ENCODE measurements around the gene OSBPL8.

OSBPL8 gene

GRCh38 chr12:76428117-76428516 lies 131.5 kb downstream of the OSBPL8 start:
- no peak for TF ChIP-seq CTCF (IDR thresholded peaks at IDR 0.05; ENCODE audit: borderline replicate concordance, control extremely low read depth, extremely low read depth, insufficient read depth, missing control alignments)
- in situ Hi-C loops (cut with MboI; ENCODE audit: low sequenced_read_pairs, unreplicated experiment), result no loop called here
- no peak for DNase-seq (ENCODE audit: low spot score)

GRCh38 chr12:76426160-76426559 lies 133.4 kb downstream of the OSBPL8 start:
- TF ChIP-seq CTCF (IDR thresholded peaks at IDR 0.05; ENCODE audit: borderline replicate concordance, control extremely low read depth, extremely low read depth, insufficient read depth, missing control alignments), result no peak
- in situ Hi-C loops (cut with MboI; ENCODE audit: low sequenced_read_pairs, unreplicated experiment), result no loop called here
- no peak for DNase-seq (ENCODE audit: low spot score)

GRCh38 chr12:76424941-76425340 lies 134.6 kb downstream of the OSBPL8 start:
- no peak for TF ChIP-seq CTCF (IDR thresholded peaks at IDR 0.05; ENCODE audit: borderline replicate concordance, control extremely low read depth, extremely low read depth, insufficient read depth, missing control alignments)
- no peak for DNase-seq (ENCODE audit: low spot score)
- in situ Hi-C loops (cut with MboI; ENCODE audit: low sequenced_read_pairs, unreplicated experiment), result no loop called here

- no peak for DNase-seq (ENCODE audit: low spot score)
- in situ Hi-C loops (cut with MboI; ENCODE audit: low sequenced_read_pairs, unreplicated experiment), result no loop called here
- TF ChIP-seq CTCF (IDR thresholded peaks at IDR 0.05; ENCODE audit: borderline replicate concordance, control extremely low read depth, extremely low read depth, insufficient read depth, missing control alignments), result no peak
These were observed 136.8 kb downstream of the OSBPL8 start for GRCh38 chr12:76422543-76423438.

GRCh38 chr12:76422154-76422542 lies 137.4 kb downstream of the OSBPL8 start:
- no peak for DNase-seq (ENCODE audit: low spot score)
- no peak for TF ChIP-seq CTCF (IDR thresholded peaks at IDR 0.05; ENCODE audit: borderline replicate concordance, control extremely low read depth, extremely low read depth, insufficient read depth, missing control alignments)
- in situ Hi-C loops (cut with MboI; ENCODE audit: low sequenced_read_pairs, unreplicated experiment), result no loop called here

- in situ Hi-C loops (cut with MboI; ENCODE audit: low sequenced_read_pairs, unreplicated experiment), result no loop called here
- no peak for TF ChIP-seq CTCF (IDR thresholded peaks at IDR 0.05; ENCODE audit: borderline replicate concordance, control extremely low read depth, extremely low read depth, insufficient read depth, missing control alignments)
- no peak for DNase-seq (ENCODE audit: low spot score)
These were observed 138.5 kb downstream of the OSBPL8 start for GRCh38 chr12:76421046-76421445.
